OCI-LY7 (cell line): ENCODE data around the gene NAGPA. TPM values are rescaled to one million over a fixed set of nuclear protein-coding genes. Genes with fewer than 3 reads are reported as not detected.

Experiments
- BruUV-seq: library from RNA; stranded (reverse); fragments of 400-500 nt; replicated peaks from 2 replicates; lab custom pipeline; 2021; lab: Mats Ljungman, UMichigan
- CTCF ChIA-PET: fragments of 300-600 bp; sonication (Branson Sonifier 250); formaldehyde crosslinking; loops from one replicate; lab custom pipeline; 2022; ENCODE audit warnings: antibody characterized with exemption; ENCODE audit not compliant: unreplicated experiment; lab: Charles Lee
- POLR2A ChIA-PET: fragments of 300-600 bp; sonication (Branson Sonifier 250); formaldehyde crosslinking; loops from one replicate; lab custom pipeline; 2022; ENCODE audit warnings: antibody characterized with exemption; lab: Charles Lee
- DNase-seq: peaks from one replicate; pipeline ENCODE4 v3.0.0-alpha.2; 2015; ENCODE audit warnings: low spot score
- H2AFZ ChIP-seq: fragments of 200-600 bp; sonication (generic), shearing (Covaris generic); 2 replicates; pipeline ENCODE4 v1.6.1; 2014; ENCODE audit warnings: mild to moderate bottlenecking, antibody characterized with exemption, low read length, moderate library complexity
- H3K27ac ChIP-seq: fragments of 200-600 bp; sonication (generic); 2 replicates; pipeline ENCODE4 v1.5.1; 2014; ENCODE audit warnings: mixed run types, low read depth, mild to moderate bottlenecking, moderate library complexity, low read length, inconsistent platforms; ENCODE audit not compliant: poor library complexity, severe bottlenecking
- H3K36me3 ChIP-seq: fragments of 200-600 bp; sonication (generic); 2 replicates; pipeline ENCODE4 v1.6.1; 2014; ENCODE audit warnings: mild to moderate bottlenecking, antibody characterized with exemption, low read length, moderate library complexity, mixed read lengths; ENCODE audit not compliant: insufficient read depth
- H3K4me1 ChIP-seq: fragments of 200-600 bp; sonication (generic); 2 replicates; pipeline ENCODE4 v1.5.1; 2014; ENCODE audit warnings: mild to moderate bottlenecking, low read length; ENCODE audit not compliant: insufficient read depth, poor library complexity, severe bottlenecking
- H3K4me2 ChIP-seq: fragments of 200-600 bp; sonication (generic); 2 replicates; pipeline ENCODE4 v1.6.1; 2014; ENCODE audit warnings: mild to moderate bottlenecking, low read length
- H3K4me3 ChIP-seq: fragments of 200-600 bp; sonication (generic); 2 replicates; pipeline ENCODE4 v1.5.1; 2014; ENCODE audit warnings: mild to moderate bottlenecking, low read depth, low read length; ENCODE audit not compliant: poor library complexity, severe bottlenecking
- H3K79me2 ChIP-seq: fragments of 200-600 bp; sonication (generic); 2 replicates; pipeline ENCODE4 v1.6.1; 2016; ENCODE audit warnings: low read depth, mild to moderate bottlenecking, low read length, moderate library complexity, mixed read lengths; ENCODE audit not compliant: insufficient read depth
- H3K9me2 ChIP-seq: fragments of 200-600 bp; sonication (generic); 2 replicates; pipeline ENCODE4 v1.6.1; 2016; ENCODE audit warnings: mild to moderate bottlenecking, low read length, mixed read lengths; ENCODE audit not compliant: insufficient read depth
- H3K9me3 ChIP-seq: fragments of 200-600 bp; sonication (generic); 2 replicates; pipeline ENCODE4 v1.6.1; 2014; ENCODE audit warnings: mild to moderate bottlenecking, mixed run types, low read length, mixed read lengths
- H4K20me1 ChIP-seq: fragments of 200-600 bp; sonication (generic); 2 replicates; pipeline ENCODE4 v1.6.1; 2014; ENCODE audit warnings: mild to moderate bottlenecking, antibody characterized with exemption, low read length, moderate library complexity, mixed read lengths; ENCODE audit not compliant: insufficient read depth
- EZH2phosphoT487 ChIP-seq: fragments of 200-600 bp; sonication (generic); IDR thresholded peaks from 2 replicates; pipeline ENCODE4 v1.6.1; 2018; ENCODE audit warnings: low read depth, borderline replicate concordance, mild to moderate bottlenecking, mixed run types, antibody characterized with exemption, low read length, moderate library complexity, mixed read lengths
- intact Hi-C: fragments of 100-400 bp; cut with micrococcal nuclease; formaldehyde crosslinking; loops from one replicate; pipeline ENCODE4 v1.10.0; 2022; ENCODE audit not compliant: unreplicated experiment
- total RNA-seq, 2 experiments: library from RNA; depleted of rRNA in 1 of 2; stranded (reverse); fragments of >200 nt in 1 of 2; shearing (Covaris generic) in 1 of 2; gene quantifications; 2 replicates each; pipeline ENCODE4 v1.2.3, GENCODE V29; 2014 to 2022
- TF ChIP-seq, protein P1 (sequence below): fragments of 200-600 bp; sonication (generic); conservative IDR thresholded peaks from 2 replicates; pipeline ENCODE4 v1.5.1; 2014; ENCODE audit warnings: mild to moderate bottlenecking, antibody characterized with exemption, low read length, moderate library complexity, mixed read lengths

The NAGPA gene
- total RNA-seq, 2 experiments from 2014 or later: 12.8 to 14.6 TPM

DNA sequence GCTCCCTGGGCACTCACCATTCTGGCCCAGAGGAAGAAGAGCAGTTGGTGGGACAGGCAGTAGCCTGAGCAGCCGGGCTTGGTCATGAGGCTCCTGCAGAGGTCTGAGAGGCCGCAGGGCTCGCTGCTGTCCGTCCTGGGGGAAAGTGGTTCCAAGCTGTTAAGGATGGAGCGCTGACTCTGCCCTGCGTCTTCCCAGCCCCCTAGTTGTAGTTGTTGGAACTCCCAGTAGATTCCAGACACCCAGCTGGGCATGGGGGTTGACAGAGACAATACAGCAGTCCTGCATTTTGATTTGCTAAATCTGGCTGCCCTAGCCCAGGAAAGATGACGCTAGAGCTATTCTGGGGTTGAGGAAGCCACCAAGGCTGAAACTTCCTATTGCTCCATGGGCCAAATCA lies 24.7 kb upstream of the NAGPA start:
- intact Hi-C loops: no loop called here

DNA sequence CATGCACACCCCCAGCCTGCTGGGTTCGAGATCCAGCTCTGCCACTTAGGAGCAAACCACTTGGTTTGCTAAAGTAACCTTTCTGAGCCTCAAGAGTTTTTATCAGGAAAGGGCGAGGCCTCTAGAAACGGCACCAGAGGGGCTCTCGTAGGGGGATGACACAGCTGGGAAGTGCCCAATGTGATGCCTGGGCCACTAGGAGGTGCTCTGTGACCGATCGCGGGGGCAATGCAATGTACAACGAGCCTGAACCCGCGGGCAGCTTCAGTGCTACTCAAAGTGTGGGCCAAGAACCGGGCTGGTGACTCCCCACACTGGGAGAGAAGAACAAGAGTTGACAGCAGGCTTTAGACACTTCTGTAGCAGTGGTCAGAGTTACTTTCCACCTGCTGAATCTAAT lies 22.6 kb upstream of the NAGPA start:
- Histone ChIP-seq H3K9me2 (no peaks in the 10 kb centered on the region), H3K79me2 (no peaks in the 10 kb centered on the region), H3K4me1 (no peaks in the 10 kb centered on the region), H2AFZ (no peak overlapping the region), H4K20me1 (no peaks in the 10 kb centered on the region), H3K27ac (no peak overlapping the region), H3K9me3 (no peaks in the 10 kb centered on the region), H3K4me3 (no peak overlapping the region), H3K4me2 (no peak overlapping the region), H3K36me3 (no peaks in the 10 kb centered on the region)
- peak; percentile 45 for DNase-seq
- intact Hi-C loops: loop anchor here (1.0 kb wide), 1 partner anchor 36 kb away; no protein-coding TSS in a partner anchor
- TF ChIP-seq, protein P1, sequence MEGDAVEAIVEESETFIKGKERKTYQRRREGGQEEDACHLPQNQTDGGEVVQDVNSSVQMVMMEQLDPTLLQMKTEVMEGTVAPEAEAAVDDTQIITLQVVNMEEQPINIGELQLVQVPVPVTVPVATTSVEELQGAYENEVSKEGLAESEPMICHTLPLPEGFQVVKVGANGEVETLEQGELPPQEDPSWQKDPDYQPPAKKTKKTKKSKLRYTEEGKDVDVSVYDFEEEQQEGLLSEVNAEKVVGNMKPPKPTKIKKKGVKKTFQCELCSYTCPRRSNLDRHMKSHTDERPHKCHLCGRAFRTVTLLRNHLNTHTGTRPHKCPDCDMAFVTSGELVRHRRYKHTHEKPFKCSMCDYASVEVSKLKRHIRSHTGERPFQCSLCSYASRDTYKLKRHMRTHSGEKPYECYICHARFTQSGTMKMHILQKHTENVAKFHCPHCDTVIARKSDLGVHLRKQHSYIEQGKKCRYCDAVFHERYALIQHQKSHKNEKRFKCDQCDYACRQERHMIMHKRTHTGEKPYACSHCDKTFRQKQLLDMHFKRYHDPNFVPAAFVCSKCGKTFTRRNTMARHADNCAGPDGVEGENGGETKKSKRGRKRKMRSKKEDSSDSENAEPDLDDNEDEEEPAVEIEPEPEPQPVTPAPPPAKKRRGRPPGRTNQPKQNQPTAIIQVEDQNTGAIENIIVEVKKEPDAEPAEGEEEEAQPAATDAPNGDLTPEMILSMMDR: peak; percentile 78
- no peak for TF ChIP-seq EZH2phosphoT487
- CTCF ChIA-PET: no interaction called here
- BruUV-seq: no TSS peak
- POLR2A ChIA-PET: no interaction called here

More for the DNA sequence above, 24.7 kb upstream of the NAGPA start:
- BruUV-seq: no TSS peak
- Histone ChIP-seq H3K36me3 (no peaks in the 10 kb centered on the region), H3K79me2 (no peaks in the 10 kb centered on the region), H3K9me3 (no peaks in the 10 kb centered on the region), H3K4me1 (no peaks in the 10 kb centered on the region), H3K9me2 (no peaks in the 10 kb centered on the region), H4K20me1 (no peaks in the 10 kb centered on the region), H3K4me3 (no peak overlapping the region), H3K4me2 (no peak overlapping the region), H3K27ac (no peak overlapping the region), H2AFZ (no peak overlapping the region)
- no peak for DNase-seq
- TF ChIP-seq, protein P1: no peak
- POLR2A ChIA-PET: no interaction called here
- CTCF ChIA-PET: no interaction called here

DNA sequence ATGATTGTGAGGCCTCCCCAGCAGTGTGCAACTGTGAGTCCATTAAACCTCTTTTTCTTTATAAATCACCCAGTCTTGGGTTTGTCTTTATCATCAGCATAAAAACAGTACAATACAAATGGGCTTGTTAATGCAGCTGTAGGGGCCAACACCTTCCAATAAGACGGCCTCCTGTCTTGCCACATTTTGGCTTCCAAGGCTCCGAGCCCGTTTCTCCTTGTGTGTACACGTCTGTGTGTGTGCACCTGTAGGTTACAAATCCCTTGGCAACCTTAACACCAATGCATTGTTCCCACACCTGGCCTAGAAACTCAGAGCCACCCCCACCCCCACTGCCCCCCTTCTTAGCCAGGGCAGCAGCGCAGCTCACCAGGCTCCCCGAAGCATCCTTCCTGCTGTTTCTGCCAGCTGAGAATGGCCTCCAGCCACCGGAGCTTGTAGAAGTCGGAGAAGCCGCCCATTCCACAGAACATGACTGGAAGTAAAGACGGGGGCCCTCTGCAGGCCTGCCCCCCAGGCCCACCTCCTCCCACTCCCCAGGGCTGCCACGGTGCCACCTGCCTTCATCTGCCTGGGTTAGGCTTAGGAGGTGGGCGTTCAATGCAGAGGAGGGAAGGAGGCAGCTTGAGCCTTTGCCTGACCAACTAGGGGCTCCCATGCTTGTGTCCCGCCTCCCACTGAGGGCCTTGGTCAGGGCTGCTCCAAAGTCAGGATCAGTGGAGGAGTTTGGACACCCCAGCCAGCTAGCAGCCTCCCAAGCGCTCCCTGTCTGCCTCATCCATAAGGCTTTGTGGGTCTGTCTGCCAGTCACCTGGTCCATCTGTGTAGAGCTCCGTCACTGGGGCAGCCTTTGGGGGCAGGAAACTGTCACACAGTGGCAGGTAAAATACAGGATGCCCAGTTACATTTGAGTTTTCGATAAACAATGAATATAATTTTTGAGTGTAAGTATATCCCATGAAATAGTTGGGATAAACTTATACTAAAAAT lies 21.4 kb upstream of the NAGPA start:
- Histone ChIP-seq H3K4me1 (no peaks in the 10 kb centered on the region), H3K9me3 (no peaks in the 10 kb centered on the region), H4K20me1 (no peaks in the 10 kb centered on the region), H3K27ac (no peak overlapping the region), H2AFZ (no peak overlapping the region), H3K36me3 (no peaks in the 10 kb centered on the region), H3K4me3 (no peak overlapping the region), H3K9me2 (no peaks in the 10 kb centered on the region), H3K4me2 (no peak overlapping the region), H3K79me2 (no peaks in the 10 kb centered on the region)
- no peak for TF ChIP-seq EZH2phosphoT487
- TF ChIP-seq, protein P1: no peak
- POLR2A ChIA-PET: no interaction called here
- no TSS peak for BruUV-seq
- intact Hi-C loops: no loop called here
- no peak for DNase-seq
- CTCF ChIA-PET: interaction anchor here (0.6 kb wide), 1 partner anchor 18 kb away, joined by 5 read pairs; no protein-coding TSS in a partner anchor
